SK-N-SH (cell line): Measurements from ENCODE around the gene OXTR. TPM values are rescaled to one million over a fixed set of nuclear protein-coding genes. Genes with fewer than 3 reads are reported as not detected.

Source experiments
- CTCF ChIA-PET: fragments of 300-600, 350-600 bp; formaldehyde crosslinking; extraction: SDS; loops from one replicate; lab custom pipeline; 2021; lab: Yijun Ruan, JAX
- POLR2A ChIA-PET: fragments of 350-600 bp; sonication (Branson Sonifier 250); formaldehyde crosslinking; extraction: SDS; loops from one replicate; lab custom pipeline; 2020; ENCODE audit warnings: antibody characterized with exemption, inconsistent platforms; lab: Yijun Ruan, JAX
- DNase-seq: peaks from one replicate; pipeline ENCODE4 v3.0.0; 2012
- H2AFZ ChIP-seq: fragments of 200-600 bp; sonication (generic); 2 replicates; pipeline ENCODE4 v1.8.1; 2016; ENCODE audit warnings: antibody characterized with exemption, mild to moderate bottlenecking, low read depth
- H3F3A ChIP-seq: fragments of 200-600 bp; sonication (generic); replicated peaks from 2 replicates; pipeline ENCODE3; 2016; ENCODE audit warnings: antibody characterized with exemption, mild to moderate bottlenecking; ENCODE audit not compliant: insufficient read depth
- H3K27ac ChIP-seq, 2 experiments: fragments of 200-500 bp in 1 of 2; fragments of 200-600 bp in 1 of 2; sonication (Bioruptor generic) in 1 of 2; sonication (generic), shearing (Covaris generic) in 1 of 2; 2 replicates each; pipeline versions ENCODE4 v1.5.1 to v1.6.1; 2014 to 2016; ENCODE audit warnings: low read depth in 2 of 2, inconsistent platforms in 1 of 2, low read length in 1 of 2, mild to moderate bottlenecking in 1 of 2, mixed read lengths in 1 of 2
- H3K27me3 ChIP-seq: fragments of 200-600 bp; sonication (generic), shearing (Covaris generic); 2 replicates; pipeline ENCODE4 v1.6.1; 2016; ENCODE audit warnings: mixed run types; ENCODE audit not compliant: insufficient read depth
- H3K36me3 ChIP-seq, 2 experiments: fragments of 200-500 bp in 1 of 2; fragments of 200-600 bp in 1 of 2; sonication (Bioruptor generic) in 1 of 2; sonication (generic) in 1 of 2; replicated peaks in 1 of 2; 2 replicates each; pipeline versions ENCODE3 to v1.5.1; 2014 to 2016; ENCODE audit warnings: low read length in 1 of 2, mild to moderate bottlenecking in 1 of 2; ENCODE audit not compliant: insufficient read depth in 2 of 2, control insufficient read depth in 1 of 2
- H3K4me1 ChIP-seq, 2 experiments: fragments of 200-500 bp in 1 of 2; fragments of 200-600 bp in 1 of 2; sonication (Bioruptor generic) in 1 of 2; sonication (generic), shearing (Covaris generic) in 1 of 2; 2 replicates each; pipeline versions ENCODE4 v1.5.1 to v1.6.1; 2014 to 2016; ENCODE audit warnings: low read depth in 1 of 2, low read length in 1 of 2, mixed run types in 1 of 2; ENCODE audit not compliant: insufficient read depth in 2 of 2, control insufficient read depth in 1 of 2
- H3K4me2 ChIP-seq: fragments of 200-600 bp; sonication (generic), shearing (Covaris generic); 2 replicates; pipeline ENCODE4 v1.6.1; 2017; ENCODE audit warnings: mixed run types
- H3K4me3 ChIP-seq, 2 experiments: fragments of 200-500 bp in 1 of 2; fragments of 200-600 bp in 1 of 2; sonication (Bioruptor generic) in 1 of 2; sonication (generic), shearing (Covaris generic) in 1 of 2; 2 replicates each; pipeline versions ENCODE4 v1.5.1 to v1.8.1; 2014 to 2016; ENCODE audit warnings: low read depth in 2 of 2, inconsistent platforms in 1 of 2, low read length in 1 of 2, mild to moderate bottlenecking in 1 of 2, mixed read lengths in 1 of 2, moderate library complexity in 1 of 2
- H3K79me2 ChIP-seq: fragments of 200-600 bp; sonication (generic); 2 replicates; pipeline ENCODE4 v1.8.1; 2017; ENCODE audit warnings: mild to moderate bottlenecking; ENCODE audit not compliant: insufficient read depth
- H3K9ac ChIP-seq: fragments of 200-600 bp; sonication (generic); 2 replicates; pipeline ENCODE4 v1.6.1; 2017; ENCODE audit warnings: mixed run types
- H3K9me2 ChIP-seq: fragments of 200-600 bp; sonication (generic); 2 replicates; pipeline ENCODE4 v1.6.1; 2017; ENCODE audit warnings: mixed run types
- H3K9me3 ChIP-seq: fragments of 200-600 bp; sonication (generic); 2 replicates; pipeline ENCODE4 v1.6.1; 2017; ENCODE audit warnings: mixed run types, mild to moderate bottlenecking, moderate library complexity
- H4K20me1 ChIP-seq: fragments of 200-600 bp; sonication (generic); 2 replicates; pipeline ENCODE4 v1.6.1; 2017; ENCODE audit warnings: mild to moderate bottlenecking, mixed run types; ENCODE audit not compliant: insufficient read depth
- GABPA ChIP-seq: IDR thresholded peaks from 2 replicates; pipeline ENCODE4 v1.4.0; 2012; ENCODE audit warnings: low read depth, mild to moderate bottlenecking
- IRF3 ChIP-seq: fragments of 150-350 bp; IDR thresholded peaks from 2 replicates; pipeline ENCODE4 v1.6.1; 2016; ENCODE audit warnings: mild to moderate bottlenecking, low read depth, low read length
- NFIC ChIP-seq: IDR thresholded peaks from 2 replicates; pipeline ENCODE4 v1.4.0; 2012; ENCODE audit warnings: borderline replicate concordance
- PBX3 ChIP-seq: IDR thresholded peaks from 2 replicates; pipeline ENCODE4; 2012
- POLR2AphosphoS5 ChIP-seq: IDR thresholded peaks from 2 replicates; pipeline ENCODE4 v1.6.1; 2012; ENCODE audit warnings: low read depth, low read length
- RAD21 ChIP-seq: IDR thresholded peaks from 2 replicates; pipeline ENCODE4 v1.6.1; 2012; ENCODE audit warnings: mild to moderate bottlenecking, low read length
- RXRA ChIP-seq: IDR thresholded peaks from 2 replicates; pipeline ENCODE4 v1.4.0; 2012; ENCODE audit warnings: low read depth, mild to moderate bottlenecking, borderline replicate concordance
- TCF12 ChIP-seq: IDR thresholded peaks from 2 replicates; pipeline ENCODE4 v1.4.0; 2012
- TEAD4 ChIP-seq: IDR thresholded peaks from 2 replicates; pipeline ENCODE4 v1.4.0; 2012; ENCODE audit warnings: mild to moderate bottlenecking, borderline replicate concordance; ENCODE audit not compliant: insufficient read depth
- USF2 ChIP-seq: fragments of 150-350 bp; IDR thresholded peaks from 2 replicates; pipeline ENCODE4 v1.6.1; 2017; ENCODE audit warnings: antibody characterized with exemption, low read length, low read depth, borderline replicate concordance
- whole genome bisulfite sequencing: methylation state at CpG from one replicate; pipeline ENCODE4 v1.1.6; 2017; ENCODE audit warnings: low lambda C conversion rate; 5-methylcytosine and 5-hydroxymethylcytosine counted together
- polyA plus RNA-seq, 3 experiments: library from polyadenylated mRNA; depleted of rRNA; stranded (reverse); fragments of >200 nt; gene quantifications; 2 replicates each; pipeline ENCODE4 v1.2.3, GENCODE V29; 2012
- TF ChIP-seq, protein P1 (sequence below): IDR thresholded peaks from 2 replicates; pipeline ENCODE4 v1.4.0; 2012; ENCODE audit warnings: low read depth
- TF ChIP-seq, protein P2 (sequence below): fragments of 200-600 bp; sonication (generic); IDR thresholded peaks from 2 replicates; pipeline ENCODE4 v1.6.1; 2017; ENCODE audit warnings: antibody characterized with exemption, mild to moderate bottlenecking, moderate library complexity
- TF ChIP-seq, protein P3 (sequence below): IDR thresholded peaks from 2 replicates; pipeline ENCODE4 v1.6.1; 2012; ENCODE audit warnings: mild to moderate bottlenecking, low read depth, low read length, moderate library complexity

OXTR gene
- polyA plus RNA-seq, 1 of the 3 experiments (the other 2 are of a cell fraction): 1.8 TPM

DNA sequence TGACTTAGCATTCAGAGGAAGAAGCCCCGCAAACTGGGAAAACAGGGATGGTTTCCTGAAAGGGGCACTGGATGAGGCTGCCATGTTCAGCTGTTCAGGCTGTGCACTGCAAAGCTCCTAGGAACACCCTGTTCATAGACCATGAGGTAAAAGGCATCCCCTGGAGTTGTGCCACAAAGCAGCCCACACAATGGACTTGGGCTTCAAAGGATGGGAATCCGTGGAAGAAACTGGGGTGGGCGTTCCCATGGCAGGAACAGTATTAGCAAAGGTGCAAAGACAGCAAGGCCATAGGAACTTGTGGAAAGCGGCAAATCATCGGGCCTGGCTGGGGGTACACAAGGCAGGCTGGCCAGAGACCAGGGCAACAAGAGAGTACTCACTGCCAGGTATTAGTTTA, 8.9 kb downstream of the OXTR start:
- Histone ChIP-seq H4K20me1 (no peaks in the 10 kb centered on the region), H3K9ac (no peak overlapping the region), H3K27me3 (no peaks in the 10 kb centered on the region), H3K4me2 (no peak overlapping the region), H3K27ac (no peak overlapping the region), H2AFZ (no peak overlapping the region), H3K9me2 (no peaks in the 10 kb centered on the region), H3K9me3 (no peaks in the 10 kb centered on the region), H3K79me2 (no peaks in the 10 kb centered on the region), H3F3A (no peaks in the 10 kb centered on the region), H3K4me1 (peaks cover 0 to 11% of the 10 kb centered on the region in 2 experiments; a peak in 1 of 4 replicates), H3K36me3 (no peaks in the 10 kb centered on the region), H3K4me3 (no peak overlapping the region)
- no peak for TF ChIP-seq NFIC
- TF ChIP-seq, protein P1, sequence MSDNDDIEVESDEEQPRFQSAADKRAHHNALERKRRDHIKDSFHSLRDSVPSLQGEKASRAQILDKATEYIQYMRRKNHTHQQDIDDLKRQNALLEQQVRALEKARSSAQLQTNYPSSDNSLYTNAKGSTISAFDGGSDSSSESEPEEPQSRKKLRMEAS: no peak
- no peak for TF ChIP-seq USF2
- TF ChIP-seq, protein P2, sequence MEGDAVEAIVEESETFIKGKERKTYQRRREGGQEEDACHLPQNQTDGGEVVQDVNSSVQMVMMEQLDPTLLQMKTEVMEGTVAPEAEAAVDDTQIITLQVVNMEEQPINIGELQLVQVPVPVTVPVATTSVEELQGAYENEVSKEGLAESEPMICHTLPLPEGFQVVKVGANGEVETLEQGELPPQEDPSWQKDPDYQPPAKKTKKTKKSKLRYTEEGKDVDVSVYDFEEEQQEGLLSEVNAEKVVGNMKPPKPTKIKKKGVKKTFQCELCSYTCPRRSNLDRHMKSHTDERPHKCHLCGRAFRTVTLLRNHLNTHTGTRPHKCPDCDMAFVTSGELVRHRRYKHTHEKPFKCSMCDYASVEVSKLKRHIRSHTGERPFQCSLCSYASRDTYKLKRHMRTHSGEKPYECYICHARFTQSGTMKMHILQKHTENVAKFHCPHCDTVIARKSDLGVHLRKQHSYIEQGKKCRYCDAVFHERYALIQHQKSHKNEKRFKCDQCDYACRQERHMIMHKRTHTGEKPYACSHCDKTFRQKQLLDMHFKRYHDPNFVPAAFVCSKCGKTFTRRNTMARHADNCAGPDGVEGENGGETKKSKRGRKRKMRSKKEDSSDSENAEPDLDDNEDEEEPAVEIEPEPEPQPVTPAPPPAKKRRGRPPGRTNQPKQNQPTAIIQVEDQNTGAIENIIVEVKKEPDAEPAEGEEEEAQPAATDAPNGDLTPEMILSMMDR: no peak
- no peak for TF ChIP-seq GABPA
- no peak for TF ChIP-seq POLR2AphosphoS5
- TF ChIP-seq, protein P3, sequence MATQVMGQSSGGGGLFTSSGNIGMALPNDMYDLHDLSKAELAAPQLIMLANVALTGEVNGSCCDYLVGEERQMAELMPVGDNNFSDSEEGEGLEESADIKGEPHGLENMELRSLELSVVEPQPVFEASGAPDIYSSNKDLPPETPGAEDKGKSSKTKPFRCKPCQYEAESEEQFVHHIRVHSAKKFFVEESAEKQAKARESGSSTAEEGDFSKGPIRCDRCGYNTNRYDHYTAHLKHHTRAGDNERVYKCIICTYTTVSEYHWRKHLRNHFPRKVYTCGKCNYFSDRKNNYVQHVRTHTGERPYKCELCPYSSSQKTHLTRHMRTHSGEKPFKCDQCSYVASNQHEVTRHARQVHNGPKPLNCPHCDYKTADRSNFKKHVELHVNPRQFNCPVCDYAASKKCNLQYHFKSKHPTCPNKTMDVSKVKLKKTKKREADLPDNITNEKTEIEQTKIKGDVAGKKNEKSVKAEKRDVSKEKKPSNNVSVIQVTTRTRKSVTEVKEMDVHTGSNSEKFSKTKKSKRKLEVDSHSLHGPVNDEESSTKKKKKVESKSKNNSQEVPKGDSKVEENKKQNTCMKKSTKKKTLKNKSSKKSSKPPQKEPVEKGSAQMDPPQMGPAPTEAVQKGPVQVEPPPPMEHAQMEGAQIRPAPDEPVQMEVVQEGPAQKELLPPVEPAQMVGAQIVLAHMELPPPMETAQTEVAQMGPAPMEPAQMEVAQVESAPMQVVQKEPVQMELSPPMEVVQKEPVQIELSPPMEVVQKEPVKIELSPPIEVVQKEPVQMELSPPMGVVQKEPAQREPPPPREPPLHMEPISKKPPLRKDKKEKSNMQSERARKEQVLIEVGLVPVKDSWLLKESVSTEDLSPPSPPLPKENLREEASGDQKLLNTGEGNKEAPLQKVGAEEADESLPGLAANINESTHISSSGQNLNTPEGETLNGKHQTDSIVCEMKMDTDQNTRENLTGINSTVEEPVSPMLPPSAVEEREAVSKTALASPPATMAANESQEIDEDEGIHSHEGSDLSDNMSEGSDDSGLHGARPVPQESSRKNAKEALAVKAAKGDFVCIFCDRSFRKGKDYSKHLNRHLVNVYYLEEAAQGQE: no peak
- TF ChIP-seq RXRA: no peak
- no peak for TF ChIP-seq TEAD4
- no peak for TF ChIP-seq TCF12
- ChIA-PET POLR2A (no interaction called here), CTCF (interaction anchor here (1.9 to 3.1 kb wide), 3 partner anchors 9 to 97 kb away, joined by 5 to 31 read pairs (median 5); partner anchors contain the start of gene OXTR)
- WGBS: 89% methylated on average over 5 of the region's 5 CpGs
- no peak for DNase-seq

DNA sequence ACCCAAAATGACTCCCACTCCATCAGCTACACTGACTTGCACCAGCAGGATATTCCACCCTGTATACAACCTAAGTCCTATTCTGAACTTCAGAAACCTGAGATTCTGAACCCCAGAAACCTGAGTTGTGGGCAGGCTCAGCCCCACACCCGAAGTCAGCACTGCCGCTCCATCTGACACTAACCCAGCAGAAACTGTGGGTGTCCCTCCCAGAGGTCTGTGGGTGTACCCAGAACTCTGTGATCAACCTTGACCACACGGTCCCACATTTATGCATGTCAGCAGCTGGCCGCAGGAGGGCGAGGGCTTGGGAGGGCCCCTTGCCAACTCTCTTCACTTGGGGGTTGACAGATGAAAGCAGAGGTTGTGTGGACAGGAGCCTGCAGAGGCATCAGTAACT, 9.3 kb downstream of the OXTR start:
- ChIA-PET CTCF (interaction anchor here (2.4 to 3.1 kb wide), 2 partner anchors 10 to 97 kb away, joined by 5 to 31 read pairs; partner anchors contain the start of gene OXTR), POLR2A (no interaction called here)
- Histone ChIP-seq H3F3A (no peaks in the 10 kb centered on the region), H2AFZ (no peak overlapping the region), H3K9me3 (no peaks in the 10 kb centered on the region), H4K20me1 (no peaks in the 10 kb centered on the region), H3K36me3 (no peaks in the 10 kb centered on the region), H3K4me2 (no peak overlapping the region), H3K4me1 (peaks cover 0 to 11% of the 10 kb centered on the region in 2 experiments; a peak in 1 of 4 replicates), H3K9me2 (no peaks in the 10 kb centered on the region), H3K4me3 (no peak overlapping the region), H3K27ac (no peak overlapping the region), H3K9ac (no peak overlapping the region), H3K27me3 (no peaks in the 10 kb centered on the region), H3K79me2 (no peaks in the 10 kb centered on the region)
- TF ChIP-seq IRF3 (no peak), RAD21 (no peak), PBX3 (no peak)
- DNase-seq: no peak
- WGBS: 83% methylated on average over 5 of the region's 5 CpGs
